Measurements from ENCODE around the gene PLSCR2. TPM values are rescaled to one million over a fixed set of nuclear protein-coding genes. Genes with fewer than 3 reads are reported as not detected.
"Not testable (repeated sequence)": the region's sequence is repeated elsewhere in the genome, so short reads cannot be mapped to it uniquely, and the experiment has no call there.

Gene PLSCR2
- polyA plus RNA-seq, 3 donors: 1.2 to 1.7 (median 1.6) TPM

- no peak for DNase-seq (ENCODE audit: extremely low read depth in 1 of 11, low read depth in 9 of 11, low spot score in 4 of 11)
Observed at GRCh38 chr3:146493761-146494160, 24.4 kb upstream of the PLSCR2 start.

- DNase-seq (ENCODE audit: extremely low read depth in 1 of 11, low read depth in 9 of 11, low spot score in 4 of 11): no peak
Observed at GRCh38 chr3:146493221-146493620, 23.9 kb upstream of the PLSCR2 start.

- no peak for DNase-seq (ENCODE audit: extremely low read depth in 1 of 11, low read depth in 9 of 11, low spot score in 4 of 11)
Observed at GRCh38 chr3:146491303-146491702, 21.9 kb upstream of the PLSCR2 start.

- no peak for DNase-seq (ENCODE audit: extremely low read depth in 1 of 11, low read depth in 9 of 11, low spot score in 4 of 11)
Observed at GRCh38 chr3:146485297-146485696, 15.9 kb upstream of the PLSCR2 start.

GRCh38 chr3:146476094-146476740 lies 6.9 kb upstream of the PLSCR2 start:
- no peak for DNase-seq (ENCODE audit: extremely low read depth in 1 of 11, low read depth in 9 of 11, low spot score in 4 of 11)

GRCh38 chr3:146474976-146475375 lies 5.6 kb upstream of the PLSCR2 start:
- DNase-seq (ENCODE audit: extremely low read depth in 1 of 11, low read depth in 9 of 11, low spot score in 4 of 11): not testable (repeated sequence)

- no peak for DNase-seq (ENCODE audit: extremely low read depth in 1 of 11, low read depth in 9 of 11, low spot score in 4 of 11)
Observed at GRCh38 chr3:146473726-146474125, 4.4 kb upstream of the PLSCR2 start.

- no peak for DNase-seq (ENCODE audit: extremely low read depth in 1 of 11, low read depth in 9 of 11, low spot score in 4 of 11)
Observed at GRCh38 chr3:146472611-146473010, 3.2 kb upstream of the PLSCR2 start.

- DNase-seq (ENCODE audit: extremely low read depth in 1 of 11, low read depth in 9 of 11, low spot score in 4 of 11): no peak
Observed at GRCh38 chr3:146471012-146471411, 1.7 kb upstream of the PLSCR2 start.

- no peak for DNase-seq (ENCODE audit: extremely low read depth in 1 of 11, low read depth in 9 of 11, low spot score in 4 of 11)
Observed at GRCh38 chr3:146470425-146470990, 1.1 kb upstream of the PLSCR2 start.

GRCh38 chr3:146468671-146469149 lies 651 bp downstream of the PLSCR2 start:
- no peak for DNase-seq (ENCODE audit: extremely low read depth in 1 of 11, low read depth in 9 of 11, low spot score in 4 of 11)

GRCh38 chr3:146468234-146468633 lies 1.1 kb downstream of the PLSCR2 start:
- no peak for DNase-seq (ENCODE audit: extremely low read depth in 1 of 11, low read depth in 9 of 11, low spot score in 4 of 11)

GRCh38 chr3:146466604-146467003 lies 2.8 kb downstream of the PLSCR2 start:
- no peak for DNase-seq (ENCODE audit: extremely low read depth in 1 of 11, low read depth in 9 of 11, low spot score in 4 of 11)

- DNase-seq (ENCODE audit: extremely low read depth in 1 of 11, low read depth in 9 of 11, low spot score in 4 of 11): no peak
Observed at GRCh38 chr3:146465693-146466465, 3.5 kb downstream of the PLSCR2 start.

- no peak for DNase-seq (ENCODE audit: extremely low read depth in 1 of 11, low read depth in 9 of 11, low spot score in 4 of 11)
Observed at GRCh38 chr3:146464783-146465182, 4.6 kb downstream of the PLSCR2 start.

GRCh38 chr3:146464005-146464595 lies 5.3 kb downstream of the PLSCR2 start:
- no peak for DNase-seq (ENCODE audit: extremely low read depth in 1 of 11, low read depth in 9 of 11, low spot score in 4 of 11)

GRCh38 chr3:146454796-146455195 lies 14.6 kb downstream of the PLSCR2 start:
- DNase-seq (ENCODE audit: extremely low read depth in 1 of 11, low read depth in 9 of 11, low spot score in 4 of 11): no peak

GRCh38 chr3:146449613-146450012 lies 19.7 kb downstream of the PLSCR2 start:
- no peak for DNase-seq (ENCODE audit: extremely low read depth in 1 of 11, low read depth in 9 of 11, low spot score in 4 of 11)

GRCh38 chr3:146449076-146449475 lies 20.3 kb downstream of the PLSCR2 start:
- DNase-seq (ENCODE audit: extremely low read depth in 1 of 11, low read depth in 9 of 11, low spot score in 4 of 11): no peak

GRCh38 chr3:146446026-146446425 lies 23.3 kb downstream of the PLSCR2 start:
- DNase-seq (ENCODE audit: extremely low read depth in 1 of 11, low read depth in 9 of 11, low spot score in 4 of 11): no peak
